ENCODE data around the gene NOPCHAP1. TPM values are rescaled to one million over a fixed set of nuclear protein-coding genes. Genes with fewer than 3 reads are reported as not detected.

The NOPCHAP1 gene
- total and polyA plus RNA-seq, 2 donors (not counting 1 experiment from before 2014, with no cell fraction given), result 3.2 to 21.2 TPM

DNA sequence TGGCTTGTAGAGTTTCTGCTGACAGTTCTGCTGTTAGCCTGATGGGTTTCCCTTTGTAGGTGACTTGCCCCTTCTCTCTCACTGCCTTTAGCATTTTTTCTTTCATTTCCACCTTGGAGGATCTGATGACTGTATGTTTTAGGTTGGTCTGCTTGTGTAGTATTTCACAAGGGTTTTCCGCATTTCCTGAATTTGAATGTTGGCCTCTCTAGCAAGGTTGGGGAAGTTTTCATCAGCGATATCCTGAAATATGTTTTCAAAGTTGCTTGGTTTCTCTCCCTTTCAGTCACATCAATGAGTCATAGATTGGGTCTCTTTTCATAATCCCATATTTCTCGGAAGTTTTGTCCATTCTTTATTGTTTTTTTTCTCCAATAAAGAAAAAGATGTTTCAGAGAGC lies 11.4 kb downstream of the NOPCHAP1 start:
- intact Hi-C loops (cut with micrococcal nuclease), result no loop called here
- Mint-ChIP-seq H3K9me3 (ENCODE audit: insufficient read depth) (peaks cover 7% of the 10 kb centered on the region), H3K4me3 (no peak overlapping the region), H3K4me1 (no peaks in the 10 kb centered on the region), H3K27me3 (no peaks in the 10 kb centered on the region), H3K27ac (no peak overlapping the region)
- Histone ChIP-seq H3K4me3 (ENCODE audit: control extremely low read depth in 1 of 5, extremely low read depth in 1 of 5, insufficient read depth in 1 of 5, low read depth in 2 of 5, low read length in 4 of 5) (no peak overlapping the region), H2AFZ (ENCODE audit: insufficient read depth, low read depth, low read length, poor library complexity, severe bottlenecking) (no peak overlapping the region), H3K9me3 (ENCODE audit: control extremely low read depth in 1 of 3, control insufficient read depth in 2 of 3, insufficient read depth in 1 of 3, low read length in 2 of 3) (no peaks in the 10 kb centered on the region), H3K4me2 (replicated peaks; ENCODE audit: low read depth, low read length, poor library complexity, severe bottlenecking) (no peak overlapping the region), H3K27me3 (replicated peaks in 1 of 4; ENCODE audit: control extremely low read depth in 1 of 4, control insufficient read depth in 3 of 4, insufficient read depth in 4 of 4, low read length in 3 of 4) (no peaks in the 10 kb centered on the region), H3K27ac (ENCODE audit: low read length in 2 of 2) (no peak overlapping the region), H3K36me3 (replicated peaks in 1 of 2; ENCODE audit: control extremely low read depth in 1 of 2, control insufficient read depth in 1 of 2, extremely low read depth in 1 of 2, insufficient read depth in 2 of 2, low read length in 1 of 2) (peaks cover 0 to 62% of the 10 kb centered on the region in 2 experiments), H3K9ac (ENCODE audit: low read length) (no peak overlapping the region), H3K4me1 (ENCODE audit: control insufficient read depth in 2 of 2, insufficient read depth in 2 of 2, low read length in 2 of 2) (no peaks in the 10 kb centered on the region), H4K20me1 (ENCODE audit: control insufficient read depth, insufficient read depth, low read length, poor library complexity, severe bottlenecking) (no peaks in the 10 kb centered on the region), H3K79me2 (ENCODE audit: control insufficient read depth, insufficient read depth, low read length) (peaks cover 9% of the 10 kb centered on the region)
- POLR2A ChIA-PET, result no interaction called here
- WGBS (ENCODE audit: insufficient coverage), result no CpG with 5 or more reads among the region's 3 CpGs
- CTCF ChIA-PET, result no interaction called here
- DNase-seq (no peak), ATAC-seq (ENCODE audit: low read depth) (no peak)
- no peak for TF ChIP-seq EZH2 (IDR thresholded peaks at IDR 0.05; ENCODE audit: borderline replicate concordance, insufficient read depth, low read depth, low read length, poor library complexity, severe bottlenecking)
- TF ChIP-seq, protein P1, sequence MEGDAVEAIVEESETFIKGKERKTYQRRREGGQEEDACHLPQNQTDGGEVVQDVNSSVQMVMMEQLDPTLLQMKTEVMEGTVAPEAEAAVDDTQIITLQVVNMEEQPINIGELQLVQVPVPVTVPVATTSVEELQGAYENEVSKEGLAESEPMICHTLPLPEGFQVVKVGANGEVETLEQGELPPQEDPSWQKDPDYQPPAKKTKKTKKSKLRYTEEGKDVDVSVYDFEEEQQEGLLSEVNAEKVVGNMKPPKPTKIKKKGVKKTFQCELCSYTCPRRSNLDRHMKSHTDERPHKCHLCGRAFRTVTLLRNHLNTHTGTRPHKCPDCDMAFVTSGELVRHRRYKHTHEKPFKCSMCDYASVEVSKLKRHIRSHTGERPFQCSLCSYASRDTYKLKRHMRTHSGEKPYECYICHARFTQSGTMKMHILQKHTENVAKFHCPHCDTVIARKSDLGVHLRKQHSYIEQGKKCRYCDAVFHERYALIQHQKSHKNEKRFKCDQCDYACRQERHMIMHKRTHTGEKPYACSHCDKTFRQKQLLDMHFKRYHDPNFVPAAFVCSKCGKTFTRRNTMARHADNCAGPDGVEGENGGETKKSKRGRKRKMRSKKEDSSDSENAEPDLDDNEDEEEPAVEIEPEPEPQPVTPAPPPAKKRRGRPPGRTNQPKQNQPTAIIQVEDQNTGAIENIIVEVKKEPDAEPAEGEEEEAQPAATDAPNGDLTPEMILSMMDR (IDR thresholded peaks at IDR 0.05), result no peak

DNA sequence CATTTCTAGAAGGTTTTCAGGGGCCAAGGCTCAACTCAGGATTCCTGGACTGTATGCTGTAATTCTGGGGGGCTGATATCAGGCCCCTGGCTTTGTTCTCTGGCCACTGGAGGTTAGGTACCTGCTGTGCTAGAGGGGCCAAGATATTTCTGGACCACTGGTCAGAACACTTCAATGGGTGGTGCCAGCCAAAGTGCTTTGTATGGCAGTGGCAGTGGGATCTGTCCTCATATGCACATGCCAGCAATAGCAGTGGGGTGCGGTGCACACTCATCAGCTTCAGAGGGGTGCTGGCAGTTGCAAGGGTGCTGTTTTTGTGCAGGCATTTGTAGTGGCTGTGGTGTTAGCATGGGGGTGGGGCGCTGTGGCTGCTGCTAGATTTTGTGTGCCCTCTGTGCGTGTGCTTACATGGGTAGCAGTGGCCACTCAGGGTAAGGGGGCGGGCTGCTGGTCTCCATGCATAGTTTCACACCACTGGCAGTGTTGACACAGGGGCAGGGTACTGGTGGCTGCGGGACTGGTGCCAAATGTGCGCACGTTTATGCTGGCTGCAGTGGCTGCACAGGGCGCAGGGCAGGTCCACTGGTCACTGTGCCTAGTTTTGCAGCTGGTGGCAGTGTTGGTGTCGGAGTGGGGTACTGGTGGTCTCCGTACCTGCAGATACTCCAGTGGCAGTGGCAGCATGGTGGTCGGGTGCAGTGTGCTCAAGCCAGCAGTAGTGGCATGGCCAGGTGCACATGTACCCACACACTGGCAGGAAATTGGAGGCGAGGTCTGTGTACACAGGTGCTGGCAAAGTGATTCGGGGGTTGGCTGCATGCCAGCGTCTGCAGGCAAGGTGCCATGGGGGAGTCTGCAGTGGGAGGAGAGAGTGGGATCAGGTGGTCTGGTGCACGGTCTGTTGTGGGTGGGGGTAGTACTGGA lies 12.6 kb downstream of the NOPCHAP1 start:
- no peak for DNase-seq
- peaks cover 0 to 61% of the 10 kb centered on the region in 2 experiments for H3K36me3 ChIP-seq (replicated peaks in 1 of 2; ENCODE audit: control extremely low read depth in 1 of 2, control insufficient read depth in 1 of 2, extremely low read depth in 1 of 2, insufficient read depth in 2 of 2, low read length in 1 of 2)
- no peaks in the 10 kb centered on the region for H3K27me3 Mint-ChIP-seq

More for the DNA sequence above, 12.6 kb downstream of the NOPCHAP1 start:
- no peak overlapping the region for H3K4me3 ChIP-seq (ENCODE audit: control extremely low read depth in 1 of 5, extremely low read depth in 1 of 5, insufficient read depth in 1 of 5, low read depth in 2 of 5, low read length in 4 of 5)
- no peaks in the 10 kb centered on the region for H3K27me3 ChIP-seq (replicated peaks in 1 of 4; ENCODE audit: control extremely low read depth in 1 of 4, control insufficient read depth in 3 of 4, insufficient read depth in 4 of 4, low read length in 3 of 4)
- no peaks in the 10 kb centered on the region for H3K4me1 ChIP-seq (ENCODE audit: control insufficient read depth in 2 of 2, insufficient read depth in 2 of 2, low read length in 2 of 2)
- ChIA-PET CTCF (no interaction called here), POLR2A (no interaction called here)
- H2AFZ ChIP-seq (ENCODE audit: insufficient read depth, low read depth, low read length, poor library complexity, severe bottlenecking), result no peak overlapping the region
- H3K27ac ChIP-seq (ENCODE audit: low read length in 2 of 2), result no peak overlapping the region
- no peak for TF ChIP-seq EZH2 (IDR thresholded peaks at IDR 0.05; ENCODE audit: borderline replicate concordance, insufficient read depth, low read depth, low read length, poor library complexity, severe bottlenecking)
- TF ChIP-seq, protein P1 (IDR thresholded peaks at IDR 0.05), result no peak
- intact Hi-C loops (cut with micrococcal nuclease), result no loop called here
- Mint-ChIP-seq H3K4me3 (no peak overlapping the region), H3K9me3 (ENCODE audit: insufficient read depth) (peaks cover 7% of the 10 kb centered on the region), H3K27ac (no peak overlapping the region), H3K4me1 (no peaks in the 10 kb centered on the region)
- H3K4me2 ChIP-seq (replicated peaks; ENCODE audit: low read depth, low read length, poor library complexity, severe bottlenecking), result no peak overlapping the region
- H3K9me3 ChIP-seq (ENCODE audit: control extremely low read depth in 1 of 3, control insufficient read depth in 2 of 3, insufficient read depth in 1 of 3, low read length in 2 of 3), result no peaks in the 10 kb centered on the region
- no peak overlapping the region for H3K9ac ChIP-seq (ENCODE audit: low read length)
- peaks cover 9% of the 10 kb centered on the region for H3K79me2 ChIP-seq (ENCODE audit: control insufficient read depth, insufficient read depth, low read length)
- no peaks in the 10 kb centered on the region for H4K20me1 ChIP-seq (ENCODE audit: control insufficient read depth, insufficient read depth, low read length, poor library complexity, severe bottlenecking)
- 91% methylated on average over 15 of the region's 15 CpGs for WGBS (ENCODE audit: insufficient coverage)
- ATAC-seq (ENCODE audit: low read depth), result no peak

All from B cell (primary cell).